ENCODE measurements around the gene LGALS4.
"Not testable (repeated sequence)": the region's sequence is repeated elsewhere in the genome, so short reads cannot be mapped to it uniquely, and the experiment has no call there.

LGALS4 gene

DNA sequence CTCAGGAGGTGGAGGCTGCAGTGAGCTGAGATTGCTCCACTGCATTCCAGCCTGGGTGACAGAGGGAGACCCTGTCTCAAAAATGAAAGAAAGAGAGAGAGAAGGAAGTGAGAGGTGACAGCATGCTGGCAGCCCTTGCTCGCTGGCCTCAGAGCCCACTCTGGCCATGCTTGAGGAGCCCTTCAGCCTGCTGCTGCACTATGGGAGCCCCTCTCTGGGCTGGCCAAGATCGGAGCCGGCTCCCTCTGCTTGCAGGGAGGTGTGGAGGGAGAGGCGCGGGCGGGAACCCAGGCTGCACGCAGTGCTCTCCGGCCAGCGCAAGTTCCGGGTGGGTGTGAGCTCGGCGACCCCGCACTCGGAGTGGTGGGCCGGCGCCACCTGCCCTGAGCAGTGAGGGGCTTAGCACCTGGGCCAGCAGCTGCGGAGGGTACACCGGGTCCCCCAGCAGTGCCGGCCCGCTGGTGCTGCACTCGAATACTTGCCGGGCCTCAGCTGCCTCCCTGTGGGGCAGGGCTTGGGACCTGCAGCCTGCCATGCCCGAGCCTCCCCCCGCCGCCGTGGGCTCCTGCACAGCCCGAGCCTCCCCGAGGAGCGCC is 8.6 kb upstream of the LGALS4 start:
- not testable (repeated sequence) for DNase-seq (ENCODE audit: low spot score)

DNA sequence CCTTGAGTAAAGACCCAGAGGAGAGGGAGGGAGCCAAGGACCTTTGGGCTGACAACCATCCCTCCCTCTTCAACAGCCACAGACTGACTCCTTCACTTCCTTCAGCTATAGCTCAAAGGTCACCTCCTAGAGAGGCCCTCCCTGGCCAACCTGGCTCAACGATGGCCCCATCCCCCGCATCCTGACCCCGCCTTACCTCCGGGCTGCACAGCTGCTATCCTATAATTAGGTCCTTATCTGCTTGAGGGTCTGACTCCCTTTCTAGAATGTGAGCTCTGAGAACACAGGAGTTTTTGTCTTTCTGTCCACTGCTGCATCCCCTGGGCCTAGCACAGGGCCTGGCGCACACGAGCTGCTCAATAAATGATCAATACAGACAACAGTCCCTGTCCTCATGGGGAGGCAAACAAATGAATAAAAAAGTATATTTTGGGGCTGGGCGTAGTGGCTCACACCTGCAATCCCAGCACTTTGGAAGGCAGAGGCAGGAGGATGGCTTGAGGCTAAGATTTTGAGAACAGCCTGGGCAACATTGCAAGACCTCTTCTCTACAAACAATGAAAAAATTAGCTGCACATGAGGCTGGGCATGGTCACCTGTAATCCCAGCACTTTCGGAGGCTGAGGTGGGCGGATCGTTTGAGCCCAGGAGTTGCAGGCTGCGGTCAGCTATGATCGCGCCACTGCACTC is 6.6 kb upstream of the LGALS4 start:
- no peak for DNase-seq (ENCODE audit: low spot score)

DNA sequence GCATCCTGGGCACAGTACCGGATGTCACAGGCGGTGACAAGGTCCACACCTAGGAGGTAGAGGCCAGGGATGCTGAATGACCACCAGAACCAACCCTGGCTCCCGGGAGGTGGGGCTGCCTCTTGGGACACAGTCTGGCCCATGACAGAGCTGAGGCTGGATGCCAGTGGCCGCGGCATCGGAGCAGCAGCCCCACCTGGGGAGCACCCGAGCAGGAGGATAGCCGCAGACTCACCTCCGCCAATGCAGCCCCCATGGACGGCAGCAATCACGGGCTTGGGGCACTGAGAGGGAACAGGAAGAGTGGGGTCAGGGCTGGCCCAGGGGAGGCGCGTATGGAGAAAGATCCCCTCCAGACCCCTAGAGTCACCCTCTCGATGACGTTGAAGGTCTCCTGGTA is 4.3 kb upstream of the LGALS4 start:
- no peak for DNase-seq (ENCODE audit: low spot score)

DNA sequence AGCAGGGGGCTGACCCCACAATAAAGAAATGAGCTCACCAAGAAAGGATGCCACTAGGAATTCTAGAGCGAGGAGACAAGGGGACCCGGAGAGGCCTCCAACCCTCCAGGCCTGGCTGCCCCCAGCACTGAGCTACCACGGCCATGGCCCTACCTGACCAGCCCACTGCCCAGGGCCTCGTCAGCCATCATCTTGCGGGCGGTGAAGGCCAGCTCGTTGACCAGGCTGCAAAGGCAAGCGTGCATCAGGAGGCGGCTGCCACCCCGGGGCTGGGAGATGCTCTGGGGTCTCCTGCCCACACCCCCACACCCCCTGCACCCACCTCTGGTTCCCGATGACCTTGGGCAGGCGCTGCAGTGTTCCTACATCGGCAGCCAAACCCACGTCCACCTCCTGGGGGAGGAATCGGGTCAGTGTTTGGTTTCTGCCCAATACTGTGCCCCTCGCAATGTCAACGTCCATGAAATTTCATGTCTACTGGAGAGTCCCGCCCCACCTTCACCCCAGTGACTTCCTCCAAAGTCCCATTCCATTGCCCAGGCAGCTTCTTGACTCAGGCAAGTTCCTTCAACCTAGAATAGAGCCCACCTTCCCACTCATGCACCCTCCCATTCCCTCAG is 3.5 kb upstream of the LGALS4 start:
- no peak for DNase-seq (ENCODE audit: low spot score)

DNA sequence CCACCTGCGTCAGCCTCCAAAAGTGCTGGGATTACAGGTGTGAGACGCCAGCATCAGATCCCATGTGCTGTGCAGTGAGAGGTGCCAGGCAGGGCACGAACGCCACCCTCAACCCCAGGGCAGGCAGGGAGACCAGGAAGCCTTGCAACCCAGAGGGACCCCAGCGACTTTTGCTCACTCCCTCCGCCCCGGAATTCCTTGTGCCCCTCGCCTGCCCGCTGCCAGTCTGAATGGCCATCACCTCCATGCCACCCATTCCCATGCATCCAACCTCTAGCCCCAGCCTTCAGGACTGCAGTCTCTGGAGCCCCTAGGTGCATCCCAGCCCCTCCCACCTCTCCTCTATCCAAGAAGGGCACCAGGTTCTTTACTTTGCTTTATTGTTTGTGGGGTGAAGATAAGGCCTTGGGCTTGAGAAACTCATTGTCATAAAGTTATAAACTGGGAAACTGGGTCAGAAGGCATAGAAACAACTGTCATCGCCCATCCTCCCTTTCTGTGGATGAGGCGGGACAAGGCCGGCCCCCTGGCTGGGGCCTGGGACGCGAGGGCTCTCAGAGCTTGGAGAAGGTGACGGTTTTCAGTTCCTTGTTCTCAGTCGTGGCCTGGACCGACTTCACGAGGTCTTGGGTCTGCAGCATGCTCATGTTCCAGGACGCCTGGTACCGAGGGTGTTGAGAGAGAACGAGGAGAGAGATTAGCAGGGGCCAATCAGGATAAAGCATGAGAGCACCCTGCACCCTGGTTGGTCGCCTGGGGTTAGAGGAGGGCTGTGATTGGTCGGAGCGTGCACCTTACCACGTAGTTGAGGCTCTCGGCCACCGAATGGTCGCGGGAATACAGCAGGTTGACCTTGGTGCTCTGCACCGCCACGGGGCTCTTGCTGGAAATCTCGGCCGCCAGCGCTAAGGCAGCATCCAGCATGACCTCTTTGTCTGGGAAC is 2.6 kb upstream of the LGALS4 start:
- no peak for DNase-seq (ENCODE audit: low spot score)

DNA sequence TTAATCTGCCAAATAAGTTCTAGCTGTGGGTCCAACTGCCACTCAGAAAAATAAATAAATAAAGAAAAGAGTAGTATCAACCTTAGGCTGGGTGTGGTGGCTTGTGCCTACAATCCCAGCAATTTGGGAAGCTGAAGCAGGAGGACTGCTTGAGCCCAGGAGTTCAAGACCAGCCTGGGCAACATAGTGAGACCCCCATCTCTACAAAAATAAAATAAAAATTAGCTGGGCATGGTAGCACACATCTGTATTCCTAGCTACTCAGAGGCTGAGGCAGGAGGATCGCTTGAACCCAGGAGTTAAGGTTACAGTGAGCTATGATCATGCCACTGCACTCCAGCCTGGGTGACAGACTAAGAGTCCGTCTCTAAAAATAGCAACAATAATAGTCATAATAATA is 1.2 kb upstream of the LGALS4 start:
- not testable (repeated sequence) for DNase-seq (ENCODE audit: low spot score)

DNA sequence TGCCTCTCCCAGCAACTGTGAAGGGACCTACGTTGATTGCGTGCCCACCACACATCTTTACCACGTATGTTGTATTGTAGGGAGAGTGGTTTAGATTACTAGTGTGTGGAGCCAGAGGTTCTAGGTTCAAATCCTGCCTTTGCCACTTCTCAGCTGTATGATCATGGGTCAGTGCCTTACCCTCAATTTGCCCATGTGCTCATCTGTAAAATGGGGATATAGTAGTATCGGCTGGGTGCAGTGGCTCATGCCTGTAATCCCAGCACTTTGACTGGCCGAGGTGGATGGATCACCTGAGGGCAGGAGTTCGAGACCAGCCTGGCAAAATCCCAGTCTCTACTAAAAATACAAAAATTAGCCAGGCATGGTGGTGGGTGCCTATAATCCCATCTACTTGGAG is 578 bp upstream of the LGALS4 start:
- DNase-seq (ENCODE audit: low spot score), result no peak

DNA sequence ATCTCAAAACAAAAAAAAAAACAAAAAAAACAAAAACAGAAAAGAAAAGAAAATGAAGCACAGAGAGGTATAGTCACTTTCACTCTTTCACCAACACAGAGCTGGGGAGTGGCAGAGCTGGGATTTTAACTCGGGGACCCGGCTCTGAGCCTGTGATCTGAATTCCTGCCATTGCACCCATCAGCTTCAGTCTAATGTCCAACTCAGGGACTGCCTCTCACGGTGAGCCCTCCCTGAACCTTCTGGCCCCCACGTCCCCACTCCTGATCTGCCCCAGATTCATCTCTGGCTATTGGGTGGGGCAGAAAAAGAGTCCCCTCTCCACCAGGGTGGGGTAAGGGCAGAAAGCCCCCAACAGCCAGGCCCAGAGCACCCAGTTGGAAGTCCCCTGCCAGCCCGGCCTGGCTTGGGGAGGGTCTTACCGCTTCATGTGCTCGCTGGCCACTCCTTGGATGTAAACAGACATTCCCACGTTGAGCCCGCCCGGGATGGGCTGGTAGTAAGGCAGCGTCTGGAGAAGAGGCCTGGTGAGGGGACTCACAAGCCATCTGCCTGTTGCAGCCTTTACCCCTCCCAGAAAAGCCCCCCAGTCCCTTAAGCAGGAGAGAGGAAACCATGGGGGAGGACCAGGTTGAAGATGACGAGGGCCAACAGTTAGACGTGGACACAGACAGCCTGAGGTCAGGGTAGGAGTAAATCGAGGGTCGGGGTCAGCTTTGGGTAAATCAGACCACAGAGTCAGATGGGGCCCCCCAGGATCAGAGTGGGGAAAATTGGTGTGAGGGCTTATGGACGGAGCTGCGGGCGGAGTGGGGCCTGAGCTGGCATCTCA is 520 bp downstream of the LGALS4 start:
- DNase-seq (ENCODE audit: low spot score), result no peak

DNA sequence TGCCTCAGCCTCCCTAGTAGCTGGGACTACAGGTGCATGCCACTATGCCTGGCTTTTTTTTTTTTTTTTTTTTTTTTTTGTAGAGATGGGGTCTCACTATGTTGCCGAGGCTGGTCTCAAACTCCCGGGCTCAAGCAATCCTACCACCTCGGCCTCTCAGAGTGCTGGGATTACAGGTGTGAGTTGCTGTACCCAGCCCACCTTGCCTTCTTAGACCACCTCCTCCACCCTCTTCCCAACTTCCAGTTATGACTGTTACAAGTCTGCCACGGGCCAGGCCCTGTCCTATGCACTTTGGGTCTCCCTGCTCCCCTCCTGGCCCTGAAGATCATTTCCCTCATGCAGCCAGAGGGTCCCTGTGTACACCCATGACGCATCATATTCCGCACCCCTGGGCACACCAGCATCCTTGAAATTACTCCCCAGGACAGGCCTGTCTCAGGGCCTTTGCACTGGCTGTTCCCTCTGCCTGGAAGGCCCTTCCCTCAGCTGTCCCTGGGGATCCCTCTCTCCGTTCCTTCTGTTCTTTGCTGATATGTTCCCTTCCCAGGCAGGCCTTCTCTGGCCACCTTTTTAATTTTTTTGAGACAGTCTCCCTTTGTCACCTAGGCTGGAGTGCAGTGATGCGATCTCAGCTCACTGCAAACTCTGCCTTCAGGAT is 3.0 kb downstream of the LGALS4 start:
- DNase-seq (ENCODE audit: low spot score), result no peak

DNA sequence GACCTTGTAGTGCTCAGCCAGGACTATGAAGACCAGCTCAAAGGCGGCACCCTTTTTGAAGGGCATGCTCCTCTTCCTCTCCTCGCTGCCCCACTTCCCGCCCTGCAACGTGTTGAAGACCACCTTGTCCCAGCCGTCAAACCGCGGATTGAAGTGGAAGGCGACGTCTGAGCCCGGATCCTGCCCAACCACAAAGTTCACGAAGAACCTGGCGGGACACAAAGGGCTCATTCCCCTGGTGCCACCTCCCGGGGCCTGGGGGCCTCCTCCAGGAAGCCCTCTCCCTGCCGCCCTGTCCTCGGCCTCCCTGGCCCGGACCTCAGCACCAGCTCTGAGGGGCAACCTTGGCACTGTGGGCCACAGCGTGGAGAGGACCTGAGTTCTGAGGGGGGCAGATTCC is 4.0 kb downstream of the LGALS4 start:
- DNase-seq (ENCODE audit: low spot score), result no peak

DNA sequence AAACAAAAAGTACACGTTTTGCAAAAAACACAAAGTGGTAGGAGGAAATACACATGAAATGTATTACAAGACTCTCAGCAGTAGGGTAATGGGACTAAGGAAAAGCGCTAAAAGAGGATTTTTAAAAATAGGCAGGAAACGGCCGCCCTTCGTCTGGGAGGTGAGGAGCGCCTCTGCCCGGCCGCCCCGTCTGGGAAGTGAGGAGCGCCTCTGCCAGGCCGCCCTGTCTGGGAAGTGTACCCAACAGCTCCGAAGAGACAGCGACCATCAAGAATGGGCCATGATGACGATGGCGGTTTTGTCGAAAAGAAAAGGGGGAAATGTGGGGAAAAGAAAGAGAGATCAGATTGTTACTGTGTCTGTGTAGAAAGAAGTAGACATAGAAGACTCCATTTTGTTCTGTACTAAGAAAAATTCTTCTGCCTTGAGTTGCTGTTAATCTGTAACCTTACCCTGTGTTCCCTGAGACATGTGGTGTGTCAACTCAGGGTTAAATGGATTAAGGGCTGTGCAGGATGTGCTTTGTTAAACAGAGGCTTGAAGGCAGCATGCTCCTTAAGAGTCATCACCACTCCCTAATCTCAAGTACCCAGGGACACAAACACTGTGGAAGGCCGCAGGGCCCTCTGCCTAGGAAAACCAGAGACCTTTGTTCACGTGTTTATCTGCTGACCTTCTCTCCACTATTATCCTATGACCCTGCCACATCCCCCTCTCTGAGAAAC is 5.2 kb downstream of the LGALS4 start:
- not testable (repeated sequence) for DNase-seq (ENCODE audit: low spot score)

DNA sequence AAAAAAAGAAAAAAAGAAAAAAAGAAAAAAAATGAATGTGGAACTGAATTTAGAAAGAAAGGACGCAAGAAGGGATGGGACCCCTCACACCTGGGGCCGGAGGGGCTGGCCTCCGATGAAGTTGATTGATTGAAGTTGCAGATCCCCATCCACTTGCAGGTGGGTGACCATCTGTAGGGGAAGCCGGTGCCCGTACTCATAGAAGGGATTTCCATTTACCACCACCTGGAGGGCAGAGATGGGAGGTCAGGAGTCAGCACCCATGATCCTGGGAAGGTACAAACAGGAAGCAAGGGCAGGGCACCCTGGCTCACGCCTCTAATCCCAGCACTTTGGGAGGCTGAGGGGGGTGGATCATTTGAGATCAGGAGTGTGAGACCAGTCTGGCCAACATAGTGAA is 6.4 kb downstream of the LGALS4 start:
- no peak for DNase-seq (ENCODE audit: low spot score)

DNA sequence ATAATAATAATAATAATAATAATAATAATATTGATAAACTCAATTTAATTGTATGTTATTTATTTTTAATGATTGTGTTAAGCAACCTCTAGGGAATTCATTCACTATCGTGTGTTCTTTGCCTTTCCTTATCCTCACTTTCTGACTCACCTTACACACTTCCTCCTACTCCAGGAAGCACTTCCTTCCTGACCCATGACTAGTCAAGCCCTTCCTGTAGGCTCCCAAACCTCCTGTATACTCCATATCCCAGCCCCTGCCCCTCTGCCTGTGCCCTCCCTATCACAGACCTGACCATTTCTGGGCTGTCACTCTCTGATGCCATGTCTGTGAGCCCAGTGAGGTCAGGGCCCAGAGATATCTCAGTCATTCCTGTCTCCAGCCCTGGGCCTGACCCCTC is 7.6 kb downstream of the LGALS4 start:
- DNase-seq (ENCODE audit: low spot score), result no peak

DNA sequence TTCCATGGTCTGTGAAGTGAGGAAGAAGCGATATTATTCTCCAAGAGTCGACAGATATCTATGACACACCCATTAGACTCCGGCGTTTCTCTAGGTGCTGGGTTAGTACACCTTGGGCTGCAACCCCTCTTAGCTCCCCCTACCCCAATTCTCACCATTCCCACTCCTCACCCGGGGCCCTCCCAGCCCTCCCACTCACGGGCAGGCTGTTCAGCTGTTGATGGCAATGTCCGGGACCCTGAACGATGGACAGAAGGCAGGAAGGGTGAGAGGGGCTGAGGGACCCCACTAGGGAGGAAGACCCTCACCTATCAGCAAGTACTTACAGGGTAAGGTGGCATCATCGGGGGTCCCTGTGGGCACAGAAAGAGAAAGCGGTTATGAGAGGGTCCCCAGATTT is 9.2 kb downstream of the LGALS4 start:
- no peak for DNase-seq (ENCODE audit: low spot score)

DNA sequence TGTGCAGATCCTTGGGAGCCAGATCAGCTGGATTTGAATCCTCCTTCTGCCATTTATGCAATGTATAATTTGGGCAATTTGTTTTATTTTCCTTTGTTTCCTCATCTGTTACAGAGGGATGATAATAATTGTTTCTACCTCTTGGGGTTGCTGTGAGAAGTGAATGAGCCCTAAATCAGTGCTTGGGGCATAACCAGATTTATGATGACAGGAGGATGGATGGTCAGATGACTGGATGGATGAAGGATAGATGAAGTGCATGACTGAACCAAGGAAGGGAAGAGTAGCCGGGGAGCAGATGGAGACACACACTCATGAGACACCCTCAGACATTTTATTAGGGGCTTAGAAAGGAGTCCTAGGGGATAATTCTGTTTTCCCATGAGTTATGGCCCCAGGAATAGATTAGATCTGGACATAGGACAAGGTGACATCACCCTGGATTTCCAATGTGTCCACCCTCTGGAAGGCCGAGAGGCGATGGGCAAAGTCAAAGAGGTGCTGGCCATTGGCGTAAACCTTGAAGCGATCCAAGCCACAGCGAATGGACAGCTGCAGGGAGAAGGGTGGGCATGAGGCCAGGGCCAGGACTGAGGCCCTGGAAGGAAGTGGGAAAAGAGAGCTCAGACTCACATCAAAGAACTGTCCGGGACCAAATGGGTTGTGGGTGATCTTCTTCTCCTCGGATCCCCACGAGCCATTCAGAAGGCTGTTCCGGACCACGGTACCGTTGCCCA is 11.2 kb downstream of the LGALS4 start:
- no peak for DNase-seq (ENCODE audit: low spot score)

DNA sequence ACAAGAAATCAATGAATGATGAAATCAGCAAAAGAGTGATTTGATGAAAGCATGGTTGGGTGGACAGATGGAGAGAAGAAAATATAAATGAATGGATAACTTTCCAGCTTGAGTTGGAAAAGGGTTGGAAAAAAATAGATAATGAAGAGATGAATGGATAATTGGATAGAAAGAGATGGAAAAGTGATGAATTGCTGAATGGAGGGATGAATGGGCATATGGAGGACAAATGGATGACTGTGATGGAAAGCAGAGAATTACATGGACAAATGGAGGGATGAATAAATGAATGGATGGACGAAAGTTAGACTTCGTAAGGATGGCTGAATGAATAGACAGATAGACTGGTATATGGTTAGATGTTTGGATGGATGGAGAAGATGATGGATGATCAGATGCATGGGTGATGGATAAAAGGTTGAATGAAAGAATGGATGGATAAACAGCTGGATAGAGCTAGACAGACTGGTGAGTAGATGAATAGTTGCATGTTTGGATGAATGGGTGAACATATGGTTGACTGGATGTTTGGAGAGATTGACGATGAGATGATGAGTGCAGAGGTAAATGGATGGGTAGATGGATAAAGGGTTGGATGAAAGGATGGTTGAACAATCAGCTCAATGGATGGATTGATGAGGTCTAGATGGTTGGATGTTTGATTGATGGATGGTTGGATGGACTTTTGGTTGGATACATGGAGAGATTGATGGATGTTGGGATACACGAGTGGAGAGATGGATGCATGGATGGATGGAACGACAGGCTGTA is 12.0 kb downstream of the LGALS4 start:
- no peak for DNase-seq (ENCODE audit: low spot score)

DNA sequence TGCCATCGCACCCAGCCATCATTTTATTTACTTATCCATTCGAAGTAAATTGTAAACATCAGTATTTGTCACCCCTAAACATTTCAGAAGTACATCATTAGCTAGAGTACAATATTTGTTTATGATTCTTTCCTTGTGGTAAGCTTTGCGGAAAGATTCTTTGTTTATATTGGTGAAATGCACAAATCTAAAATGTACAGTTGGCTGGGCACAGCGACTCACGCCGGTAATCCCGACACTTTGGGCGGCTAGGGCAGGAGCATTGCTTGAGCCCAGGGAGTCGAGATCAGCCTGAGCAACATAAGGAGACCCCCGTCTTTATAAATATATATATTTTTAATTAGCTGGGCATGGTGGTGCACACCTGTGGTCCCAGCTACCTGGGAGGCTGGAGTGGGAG is 13.6 kb downstream of the LGALS4 start:
- DNase-seq (ENCODE audit: low spot score), result no peak

DNA sequence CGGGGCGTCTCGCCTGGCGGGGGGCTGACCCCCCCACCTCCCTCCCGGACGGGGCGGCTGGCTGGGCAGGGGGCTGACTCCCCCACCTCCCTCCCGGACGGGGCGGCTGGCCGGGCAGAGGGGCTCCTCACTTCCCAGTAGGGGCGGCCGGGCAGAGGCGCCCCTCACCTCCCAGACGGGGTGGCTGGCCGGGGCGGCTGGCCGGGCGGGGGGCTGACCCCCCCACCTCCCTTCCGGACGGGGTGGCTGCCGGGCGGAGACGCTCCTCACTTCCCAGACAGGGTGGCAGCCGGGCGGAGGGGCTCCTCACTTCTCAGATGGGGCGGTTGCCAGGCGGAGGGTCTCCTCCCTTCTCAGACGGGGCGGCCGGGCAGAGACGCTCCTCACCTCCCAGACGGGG is 15.0 kb downstream of the LGALS4 start:
- not testable (repeated sequence) for DNase-seq (ENCODE audit: low spot score)

DNA sequence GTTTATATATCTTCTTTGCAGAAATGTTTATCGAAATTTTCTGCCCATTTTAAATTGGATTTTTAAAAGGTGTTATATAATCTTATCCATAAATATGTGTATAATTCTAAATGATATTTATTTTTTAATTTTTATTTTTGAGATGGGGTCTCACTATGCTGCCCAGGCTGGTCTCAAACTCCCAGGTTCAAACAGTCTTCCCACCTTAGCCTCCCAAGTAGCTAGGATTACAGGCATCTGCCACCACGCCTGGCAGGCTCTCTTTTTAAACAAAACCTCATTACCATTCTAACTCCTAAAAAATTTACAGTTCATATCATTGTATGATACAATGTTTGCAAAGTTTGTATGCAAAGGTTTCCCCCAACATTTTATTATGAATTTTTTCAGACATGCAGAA is 16.6 kb downstream of the LGALS4 start:
- no peak for DNase-seq (ENCODE audit: low spot score)

Measured in hepatic stellate cell (primary cell).